Endothelial cell of umbilical vein (primary cell): ENCODE data around the gene CFD. TPM values are rescaled to one million over a fixed set of nuclear protein-coding genes. Genes with fewer than 3 reads are reported as not detected.

Experiments
- BruUV-seq: library from RNA; stranded (reverse); fragments of 400-500 nt; replicated peaks from 2 replicates; lab custom pipeline; 2021; lab: Mats Ljungman, UMichigan
- CTCF ChIA-PET: fragments of 300-600, 350-600 bp; sonication (Branson Sonifier 250); formaldehyde crosslinking; loops from one replicate; lab custom pipeline; 2021; ENCODE audit warnings: antibody characterized with exemption, inconsistent platforms; lab: Charles Lee
- POLR2A ChIA-PET: fragments of 300-600, 350-600 bp; sonication (Branson Sonifier 250); formaldehyde crosslinking; loops from one replicate; lab custom pipeline; 2021; ENCODE audit warnings: antibody characterized with exemption, inconsistent platforms; lab: Charles Lee
- DNase-seq: peaks from one replicate; pipeline ENCODE4 v3.0.0-alpha.2; 2011; ENCODE audit warnings: low read depth, low spot score
- FAIRE-seq: peaks from 2 replicates; lab custom pipeline; 2011; peaks lifted over from hg19 to GRCh38; lab: Jason Lieb, UNC
- H2AFZ ChIP-seq: 2 replicates; pipeline ENCODE4 v1.6.0; 2012; ENCODE audit warnings: low read depth, low read length, control low read depth, inconsistent platforms
- H3K27ac ChIP-seq: 2 replicates; pipeline ENCODE4 v1.5.1; 2011; ENCODE audit warnings: low read depth, mild to moderate bottlenecking, control low read depth, low read length, moderate library complexity; ENCODE audit not compliant: insufficient read depth
- H3K27me3 ChIP-seq, 2 experiments: 2 replicates each; pipeline versions ENCODE4 v1.6.0 to v1.6.1; 2011; ENCODE audit warnings: low read length in 2 of 2, mixed read lengths in 1 of 2; ENCODE audit not compliant: control insufficient read depth in 2 of 2, insufficient read depth in 2 of 2
- H3K36me3 ChIP-seq, 2 experiments: 2 replicates in 1 of 2; 3 replicates in 1 of 2; pipeline ENCODE4 v1.5.1; 2011; ENCODE audit warnings: low read length in 2 of 2, mild to moderate bottlenecking in 1 of 2, moderate library complexity in 1 of 2; ENCODE audit not compliant: control insufficient read depth in 2 of 2, insufficient read depth in 2 of 2; ENCODE audit errors: extremely low read depth in 1 of 2
- H3K4me1 ChIP-seq: 3 replicates; pipeline ENCODE4 v1.5.1; 2011; ENCODE audit warnings: mild to moderate bottlenecking, low read length; ENCODE audit not compliant: control insufficient read depth, insufficient read depth; ENCODE audit errors: extremely low read depth
- H3K4me2 ChIP-seq: 2 replicates; pipeline ENCODE4 v1.6.1; 2011; ENCODE audit warnings: low read length, control low read depth, mixed read lengths; ENCODE audit not compliant: insufficient read depth
- H3K4me3 ChIP-seq, 3 experiments: fragments of 200-600 bp in 1 of 3; sonication (generic), shearing (Covaris generic) in 1 of 3; replicated peaks in 1 of 3; 2 replicates each; pipeline ENCODE4 v1.5.1; 2011 to 2016; ENCODE audit warnings: control low read depth in 3 of 3, low read length in 3 of 3, mild to moderate bottlenecking in 2 of 3, inconsistent platforms in 1 of 3, low read depth in 1 of 3, moderate library complexity in 1 of 3; ENCODE audit not compliant: insufficient read depth in 1 of 3
- H3K79me2 ChIP-seq: 2 replicates; pipeline ENCODE4 v1.6.0; 2012; ENCODE audit warnings: low read length, inconsistent platforms; ENCODE audit not compliant: control insufficient read depth, insufficient read depth
- H3K9ac ChIP-seq: replicated peaks from 2 replicates; pipeline ENCODE3; 2011; ENCODE audit warnings: low read length, control low read depth; ENCODE audit not compliant: insufficient read depth; ENCODE audit errors: extremely low read depth
- H3K9me1 ChIP-seq: replicated peaks from 3 replicates; pipeline ENCODE4 v1.6.0; 2011; ENCODE audit warnings: mild to moderate bottlenecking, low read length; ENCODE audit not compliant: control insufficient read depth, insufficient read depth; ENCODE audit errors: extremely low read depth
- H3K9me3 ChIP-seq: replicated peaks from 2 replicates; pipeline ENCODE4 v1.5.1; 2012; ENCODE audit warnings: low read length, inconsistent platforms; ENCODE audit not compliant: control insufficient read depth, insufficient read depth
- H4K20me1 ChIP-seq: replicated peaks from 2 replicates; pipeline ENCODE3; 2011; ENCODE audit warnings: mild to moderate bottlenecking, low read length; ENCODE audit not compliant: control insufficient read depth, insufficient read depth; ENCODE audit errors: extremely low read depth
- EZH2 ChIP-seq: IDR thresholded peaks from 2 replicates; pipeline ENCODE4 v1.6.1; 2012; ENCODE audit warnings: borderline replicate concordance, low read depth, mild to moderate bottlenecking, moderate library complexity, low read length, inconsistent platforms; ENCODE audit not compliant: severe bottlenecking
- FOS ChIP-seq: IDR thresholded peaks from 2 replicates; pipeline ENCODE4 v1.6.1; 2011; ENCODE audit warnings: mild to moderate bottlenecking, low read length, moderate library complexity, borderline replicate concordance; ENCODE audit not compliant: insufficient read depth
- GATA2 ChIP-seq: IDR thresholded peaks from 2 replicates; pipeline ENCODE4 v1.7.0; 2011; ENCODE audit warnings: low read depth, mild to moderate bottlenecking, moderate library complexity, mixed read lengths, low read length; ENCODE audit not compliant: insufficient read length, insufficient read depth
- JUN ChIP-seq: IDR thresholded peaks from 2 replicates; pipeline ENCODE4 v1.6.1; 2011; ENCODE audit warnings: borderline replicate concordance, low read depth; ENCODE audit not compliant: insufficient read length, insufficient read depth
- MAX ChIP-seq: IDR thresholded peaks from 2 replicates; pipeline ENCODE4 v1.6.1; 2011; ENCODE audit not compliant: insufficient read depth, insufficient read length
- MYC ChIP-seq: IDR thresholded peaks from one replicate; pipeline ENCODE4 v1.6.1; 2011; ENCODE audit warnings: mild to moderate bottlenecking, low read depth, low read length
- POLR2A ChIP-seq: IDR thresholded peaks from 2 replicates; pipeline ENCODE4 v1.6.1; 2012; ENCODE audit warnings: low read depth, mild to moderate bottlenecking, control low read depth, low read length
- POLR2AphosphoS5 ChIP-seq: IDR thresholded peaks from 2 replicates; pipeline ENCODE4 v1.6.1; 2012; ENCODE audit warnings: low read depth, mild to moderate bottlenecking, control low read depth, low read length, moderate library complexity; ENCODE audit not compliant: insufficient read depth
- dilution Hi-C: fragments of 300-500 bp; cut with MboI; formaldehyde crosslinking; loops from one replicate; pipeline ENCODE4 v1.15.0; 2019; ENCODE audit warnings: low sequenced_read_pairs; ENCODE audit not compliant: extremely low pct_ligation_motif_present
- intact Hi-C: fragments of 100-400 bp; cut with micrococcal nuclease; formaldehyde crosslinking; loops from one replicate; pipeline ENCODE4 v1.10.0; 2022
- polyA plus RNA-seq, 4 experiments: library from polyadenylated mRNA; depleted of rRNA in 3 of 4; stranded (reverse) in 3 of 4; unstranded in 1 of 4; fragments of >200 nt; gene quantifications; 2 replicates each; pipeline versions ENCODE4 v1.2.1 to v1.2.3, GENCODE V29; 2011 to 2012; ENCODE audit warnings: missing spikeins in 1 of 4
- total RNA-seq: library from RNA; stranded (reverse); gene quantifications from 2 replicates; pipeline ENCODE4 v1.2.3, GENCODE V29; 2021
- TF ChIP-seq, protein P1 (sequence below), 2 donors: IDR thresholded peaks; 1 replicate in 1 of 2; 2 replicates in 1 of 2; pipeline ENCODE4 v1.5.1; 2011; ENCODE audit warnings: low read length in 2 of 2, mild to moderate bottlenecking in 2 of 2, moderate library complexity in 2 of 2, control low read depth in 1 of 2, inconsistent platforms in 1 of 2, low read depth in 1 of 2; ENCODE audit not compliant: insufficient read depth in 1 of 2; ENCODE audit errors: extremely low read depth in 1 of 2

Gene CFD
- total and polyA plus RNA-seq, 2 donors (not counting 3 experiments of a cell fraction or from before 2014, with no cell fraction given) = 0.25 to 0.40 TPM

- BruUV-seq = TSS peak; percentile 47
- Histone ChIP-seq H3K4me2 (no peak overlapping the region), H3K27me3 (no peaks in the 10 kb centered on the region), H3K9ac (no peak overlapping the region), H3K36me3 (peaks cover 0 to 11% of the 10 kb centered on the region in 2 experiments), H2AFZ (no peak overlapping the region), H3K4me3 (no peak overlapping the region), H3K9me1 (no peaks in the 10 kb centered on the region), H3K27ac (no peak overlapping the region), H3K4me1 (peaks cover 9% of the 10 kb centered on the region), H3K9me3 (no peaks in the 10 kb centered on the region), H3K79me2 (no peaks in the 10 kb centered on the region), H4K20me1 (no peaks in the 10 kb centered on the region)
- ChIA-PET POLR2A (no interaction called here), CTCF (no interaction called here)
- FAIRE-seq (no peak), DNase-seq (no peak)
- intact Hi-C loops = no loop called here
- TF ChIP-seq MYC (no peak), EZH2 (no peak), JUN (no peak), FOS (no peak), GATA2 (no peak), POLR2AphosphoS5 (no peak), POLR2A (no peak), MAX (no peak)
- TF ChIP-seq, protein P1, sequence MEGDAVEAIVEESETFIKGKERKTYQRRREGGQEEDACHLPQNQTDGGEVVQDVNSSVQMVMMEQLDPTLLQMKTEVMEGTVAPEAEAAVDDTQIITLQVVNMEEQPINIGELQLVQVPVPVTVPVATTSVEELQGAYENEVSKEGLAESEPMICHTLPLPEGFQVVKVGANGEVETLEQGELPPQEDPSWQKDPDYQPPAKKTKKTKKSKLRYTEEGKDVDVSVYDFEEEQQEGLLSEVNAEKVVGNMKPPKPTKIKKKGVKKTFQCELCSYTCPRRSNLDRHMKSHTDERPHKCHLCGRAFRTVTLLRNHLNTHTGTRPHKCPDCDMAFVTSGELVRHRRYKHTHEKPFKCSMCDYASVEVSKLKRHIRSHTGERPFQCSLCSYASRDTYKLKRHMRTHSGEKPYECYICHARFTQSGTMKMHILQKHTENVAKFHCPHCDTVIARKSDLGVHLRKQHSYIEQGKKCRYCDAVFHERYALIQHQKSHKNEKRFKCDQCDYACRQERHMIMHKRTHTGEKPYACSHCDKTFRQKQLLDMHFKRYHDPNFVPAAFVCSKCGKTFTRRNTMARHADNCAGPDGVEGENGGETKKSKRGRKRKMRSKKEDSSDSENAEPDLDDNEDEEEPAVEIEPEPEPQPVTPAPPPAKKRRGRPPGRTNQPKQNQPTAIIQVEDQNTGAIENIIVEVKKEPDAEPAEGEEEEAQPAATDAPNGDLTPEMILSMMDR (IDR thresholded peaks at IDR 0.05; ENCODE audit: extremely low read depth in 1 of 2, insufficient read depth in 1 of 2, low read depth in 1 of 2, low read length in 2 of 2) = no peak
- dilution Hi-C loops = no loop called here
Measured at GRCh38 chr19:867855-868457, 8.5 kb downstream of the CFD start.
